Measurements from ENCODE around the gene CARM1.
"Not testable (repeated sequence)": the region's sequence is repeated elsewhere in the genome, so short reads cannot be mapped to it uniquely, and the experiment has no call there.

CARM1 gene

DNA sequence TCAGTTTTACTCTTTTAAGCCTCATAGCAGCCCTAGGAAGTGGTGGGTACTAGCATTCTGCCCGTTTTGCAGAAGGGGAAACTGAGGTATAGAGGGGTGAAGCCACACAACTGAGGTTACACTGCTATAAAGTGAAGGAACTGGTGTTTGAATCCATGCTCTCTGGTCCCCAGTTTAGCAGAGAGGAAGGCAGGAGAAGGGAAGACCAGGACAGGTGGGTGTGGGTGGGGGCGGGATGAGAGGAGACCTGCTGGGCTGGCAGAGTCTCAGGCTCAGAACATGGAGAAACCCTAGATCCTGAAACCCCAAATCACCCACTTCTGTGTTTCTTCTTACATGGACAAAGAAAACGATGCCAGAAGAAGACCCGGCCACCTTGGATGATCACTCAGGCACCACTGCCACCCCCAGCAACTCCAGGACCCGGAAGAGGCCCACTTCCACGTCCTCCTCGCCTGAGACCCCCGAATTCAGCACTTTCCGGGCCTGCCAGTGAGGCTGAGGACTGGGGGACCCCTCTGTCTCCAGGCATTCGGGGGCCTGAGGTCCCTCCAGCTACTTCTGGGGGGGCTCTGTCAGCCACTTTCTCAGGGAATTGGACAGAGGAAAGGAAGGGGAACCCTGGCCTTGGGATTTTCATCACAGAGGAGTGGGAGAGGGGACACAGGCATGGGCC lies 2.3 kb upstream of the CARM1 start:
- H3K4me3 ChIP-seq (ENCODE audit: low read depth, low read length) = peak overlapping the region; percentile 69; the same call in 1 of the 2 replicates
- DNase-seq (ENCODE audit: low read depth) = no peak
- TF ChIP-seq, protein P1, sequence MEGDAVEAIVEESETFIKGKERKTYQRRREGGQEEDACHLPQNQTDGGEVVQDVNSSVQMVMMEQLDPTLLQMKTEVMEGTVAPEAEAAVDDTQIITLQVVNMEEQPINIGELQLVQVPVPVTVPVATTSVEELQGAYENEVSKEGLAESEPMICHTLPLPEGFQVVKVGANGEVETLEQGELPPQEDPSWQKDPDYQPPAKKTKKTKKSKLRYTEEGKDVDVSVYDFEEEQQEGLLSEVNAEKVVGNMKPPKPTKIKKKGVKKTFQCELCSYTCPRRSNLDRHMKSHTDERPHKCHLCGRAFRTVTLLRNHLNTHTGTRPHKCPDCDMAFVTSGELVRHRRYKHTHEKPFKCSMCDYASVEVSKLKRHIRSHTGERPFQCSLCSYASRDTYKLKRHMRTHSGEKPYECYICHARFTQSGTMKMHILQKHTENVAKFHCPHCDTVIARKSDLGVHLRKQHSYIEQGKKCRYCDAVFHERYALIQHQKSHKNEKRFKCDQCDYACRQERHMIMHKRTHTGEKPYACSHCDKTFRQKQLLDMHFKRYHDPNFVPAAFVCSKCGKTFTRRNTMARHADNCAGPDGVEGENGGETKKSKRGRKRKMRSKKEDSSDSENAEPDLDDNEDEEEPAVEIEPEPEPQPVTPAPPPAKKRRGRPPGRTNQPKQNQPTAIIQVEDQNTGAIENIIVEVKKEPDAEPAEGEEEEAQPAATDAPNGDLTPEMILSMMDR (IDR thresholded peaks at IDR 0.05; ENCODE audit: insufficient read depth, low read depth, low read length, missing control alignments) = no peak

DNA sequence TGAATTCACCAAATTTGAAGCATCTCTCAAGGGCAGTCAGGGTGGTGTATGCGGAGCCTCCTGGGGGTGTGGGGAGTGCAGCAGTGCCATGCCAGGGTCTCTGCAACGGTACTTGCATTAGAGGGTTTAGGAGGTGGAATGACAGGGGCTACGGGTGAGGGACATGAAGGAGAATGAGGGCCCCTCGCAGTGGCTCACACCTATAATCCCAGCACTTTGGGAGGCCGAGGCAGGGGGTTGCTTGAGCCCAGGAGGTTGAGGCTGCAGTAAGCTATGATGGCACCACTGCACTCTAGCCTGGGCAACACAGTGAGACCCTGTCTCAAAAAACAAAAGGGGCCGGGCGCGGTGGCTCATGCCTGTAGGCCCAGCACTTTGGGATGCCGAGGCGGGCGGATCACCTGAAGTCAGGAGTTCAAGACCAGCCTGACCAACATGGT lies 1.5 kb upstream of the CARM1 start:
- H3K4me3 ChIP-seq (ENCODE audit: low read depth, low read length); DNase-seq (ENCODE audit: low read depth): not testable (repeated sequence)

DNA sequence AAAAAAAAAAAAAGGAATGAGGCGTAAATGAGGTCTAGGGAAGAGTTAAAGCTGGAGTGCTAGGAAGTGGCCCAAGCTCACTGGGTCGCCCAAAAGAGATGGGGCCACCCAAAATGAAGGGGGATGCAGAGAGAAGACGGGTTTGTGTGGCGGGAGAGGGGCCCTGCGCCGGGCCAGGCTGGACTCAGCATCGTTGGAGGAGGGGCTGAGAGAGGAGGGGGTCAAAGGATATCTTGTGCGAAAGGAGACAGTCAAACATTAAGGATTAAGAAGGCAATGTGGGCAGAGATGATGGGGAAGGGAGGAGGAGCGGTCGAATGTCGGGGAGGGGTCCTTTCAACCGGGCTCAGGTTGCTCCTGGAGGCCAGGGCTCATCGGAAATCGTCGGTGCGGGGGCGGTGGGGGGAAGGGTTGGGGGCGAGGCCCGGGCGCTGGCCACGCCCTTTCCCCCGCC lies 825 bp upstream of the CARM1 start:
- peak overlapping the region; percentile 59 for H3K4me3 ChIP-seq (ENCODE audit: low read depth, low read length)
- TF ChIP-seq, protein P1 (IDR thresholded peaks at IDR 0.05; ENCODE audit: insufficient read depth, low read depth, low read length, missing control alignments) = no peak
- DNase-seq (ENCODE audit: low read depth) = no peak

DNA sequence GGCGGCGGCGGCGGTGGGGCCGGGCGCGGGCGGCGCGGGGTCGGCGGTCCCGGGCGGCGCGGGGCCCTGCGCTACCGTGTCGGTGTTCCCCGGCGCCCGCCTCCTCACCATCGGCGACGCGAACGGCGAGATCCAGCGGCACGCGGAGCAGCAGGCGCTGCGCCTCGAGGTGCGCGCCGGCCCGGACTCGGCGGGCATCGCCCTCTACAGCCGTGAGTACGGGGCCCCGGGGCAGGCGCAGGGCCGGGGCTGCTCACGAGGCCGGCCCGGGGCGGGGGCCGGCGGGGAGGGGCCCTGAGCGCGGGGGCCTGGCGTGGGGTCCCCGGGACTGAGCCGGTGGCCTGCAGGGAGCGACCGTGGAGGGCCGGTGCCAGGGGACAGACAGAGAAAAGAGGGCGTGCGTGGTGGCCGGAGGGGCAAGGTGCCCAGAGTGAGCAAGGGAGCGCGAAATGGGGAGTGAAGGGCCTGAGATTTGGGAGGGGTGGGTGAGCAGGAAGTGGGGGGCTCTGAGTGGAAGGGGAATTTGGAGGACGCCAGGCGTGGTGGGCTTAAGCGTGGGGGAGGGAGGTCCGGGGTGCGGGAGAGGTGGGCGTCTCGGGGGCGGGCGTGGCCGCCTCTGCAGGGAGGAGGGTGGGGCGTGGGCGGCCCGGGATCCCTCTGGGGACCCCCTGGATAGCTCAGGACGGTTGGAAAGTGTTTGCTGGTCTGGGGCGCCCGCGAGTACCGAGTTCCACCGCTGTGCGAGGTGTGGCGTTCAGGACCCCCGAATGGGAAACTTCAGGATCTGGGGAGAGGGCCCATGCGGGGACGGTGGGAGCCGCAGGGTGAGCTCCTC lies 575 bp downstream of the CARM1 start:
- H3K4me3 ChIP-seq (ENCODE audit: low read depth, low read length) = peak overlapping the region; percentile 94
- peak; percentile 60 for DNase-seq (ENCODE audit: low read depth)
- TF ChIP-seq, protein P1 (IDR thresholded peaks at IDR 0.05; ENCODE audit: insufficient read depth, low read depth, low read length, missing control alignments) = peak; percentile 12

DNA sequence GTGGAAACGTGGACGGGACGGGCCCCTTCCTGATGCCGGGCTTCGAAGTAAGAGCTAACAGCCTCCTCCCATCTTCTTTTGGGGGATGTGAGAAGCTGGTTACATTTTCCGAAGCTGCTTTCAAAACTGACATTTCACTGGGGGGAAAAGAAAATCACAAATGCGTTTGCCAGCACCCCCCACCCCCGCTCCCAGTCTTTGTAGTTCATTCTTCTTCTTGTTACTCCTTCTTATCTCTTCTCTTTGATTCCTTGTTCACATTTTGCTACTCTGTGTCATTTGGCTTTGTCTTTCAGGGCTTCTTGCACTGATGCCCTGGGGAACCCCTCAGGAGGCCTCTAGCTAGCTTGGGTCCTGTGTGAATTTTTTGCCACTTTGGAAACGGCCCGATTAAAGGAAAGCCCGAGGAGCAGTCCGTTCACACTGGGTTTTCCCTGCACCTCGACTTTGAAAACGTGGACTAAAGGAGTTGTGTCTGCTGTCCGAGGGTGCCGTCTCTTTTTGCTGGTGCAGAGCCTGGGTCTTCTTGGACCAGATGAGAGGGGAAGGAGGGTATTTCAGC lies 1.3 kb downstream of the CARM1 start:
- DNase-seq (ENCODE audit: low read depth) = peak; percentile 61
- TF ChIP-seq, protein P1 (IDR thresholded peaks at IDR 0.05; ENCODE audit: insufficient read depth, low read depth, low read length, missing control alignments) = no peak
- H3K4me3 ChIP-seq (ENCODE audit: low read depth, low read length) = peak overlapping the region; percentile 94

DNA sequence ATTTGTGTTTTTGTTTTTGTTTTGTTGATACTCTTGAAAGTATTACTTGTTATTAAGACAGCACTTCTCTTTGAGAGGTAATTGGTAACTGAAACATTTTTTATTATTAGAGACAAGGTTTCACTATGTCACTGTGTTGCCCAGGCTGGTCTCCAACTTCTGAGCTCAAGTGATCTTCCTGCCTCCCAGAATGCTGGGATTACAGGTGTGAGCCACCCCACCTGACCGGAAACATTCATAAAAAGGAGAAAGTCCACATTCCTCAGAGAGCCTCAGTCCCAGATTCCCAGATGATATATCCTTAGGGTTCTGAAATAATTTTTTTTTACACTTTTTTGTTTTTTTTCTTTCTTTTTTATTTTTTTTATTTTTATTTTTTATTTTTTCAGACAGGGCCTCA lies 2.7 kb downstream of the CARM1 start:
- TF ChIP-seq, protein P1 (IDR thresholded peaks at IDR 0.05; ENCODE audit: insufficient read depth, low read depth, low read length, missing control alignments) = no peak
- DNase-seq (ENCODE audit: low read depth) = no peak
- H3K4me3 ChIP-seq (ENCODE audit: low read depth, low read length) = peak overlapping the region; percentile 94

Measured in GM12865 (cell line).